HG02642 (cell line): Measurements from ENCODE around the gene STMN1.
A peak's percentile ranks its signal among the peaks of the same experiment; 100 is the strongest.

Experiments
- ATAC-seq: cut with Tn5 transposase; IDR thresholded peaks from one replicate; pipeline ENCODE4 v1.9.1; 2021; ENCODE audit warnings: mild to moderate bottlenecking; ENCODE audit not compliant: unreplicated experiment, poor library complexity

Gene STMN1

GRCh38 chr1:25897754-25898153, 8.5 kb downstream of the STMN1 start:
- no peak for ATAC-seq

GRCh38 chr1:25896266-25896665, 10.0 kb downstream of the STMN1 start:
- ATAC-seq = no peak

- peak; percentile 86 for ATAC-seq
Measured at GRCh38 chr1:25895365-25895990, 10.7 kb downstream of the STMN1 start.

GRCh38 chr1:25893116-25893515, 13.1 kb downstream of the STMN1 start:
- no peak for ATAC-seq

- no peak for ATAC-seq
Measured at GRCh38 chr1:25891606-25892005, 14.6 kb downstream of the STMN1 start.

DNA sequence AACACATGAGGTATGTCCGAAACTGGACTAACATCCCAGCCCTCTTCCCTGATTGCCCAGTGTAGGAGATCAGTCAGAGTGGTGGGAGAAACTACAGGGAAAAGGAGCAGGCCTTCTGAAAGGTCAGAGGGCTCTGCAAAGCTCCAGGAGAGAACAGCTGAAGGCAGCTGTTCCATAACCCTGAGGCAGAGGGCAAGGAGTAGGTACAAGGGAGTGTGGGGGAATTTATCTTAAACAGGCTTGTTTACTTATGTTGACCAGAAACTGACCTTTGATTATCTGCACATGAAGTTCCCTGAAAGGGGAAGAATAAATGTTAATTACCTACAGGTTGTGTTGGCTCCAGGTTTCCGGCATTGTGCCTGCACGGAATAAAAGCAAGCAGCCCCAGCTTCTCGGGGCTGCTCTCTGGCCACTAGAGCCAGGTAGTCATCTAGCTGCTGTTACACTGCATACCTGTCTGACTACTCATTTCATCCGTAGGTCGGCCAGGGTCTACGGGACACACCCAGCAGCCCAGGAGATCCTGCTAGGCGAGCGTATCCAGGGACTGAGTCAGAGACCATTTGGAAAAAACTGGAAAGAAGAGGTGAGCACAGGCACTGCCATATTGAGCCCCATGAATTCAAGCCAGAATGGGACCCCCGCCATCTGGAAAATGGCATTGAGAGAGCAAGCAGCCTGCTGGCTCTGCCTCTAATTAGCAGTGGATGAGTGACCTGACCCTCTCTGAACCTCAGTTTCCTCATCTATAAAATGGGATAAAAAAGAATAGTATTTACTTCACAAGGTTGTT, 15.8 kb downstream of the STMN1 start:
- ATAC-seq = no peak

GRCh38 chr1:25889470-25889869, 16.7 kb downstream of the STMN1 start:
- ATAC-seq = no peak

- ATAC-seq = no peak
Measured at GRCh38 chr1:25888426-25888987, 17.7 kb downstream of the STMN1 start.

GRCh38 chr1:25885602-25886001, 20.6 kb downstream of the STMN1 start:
- ATAC-seq = no peak

GRCh38 chr1:25881266-25881665, 25.0 kb downstream of the STMN1 start:
- no peak for ATAC-seq

DNA sequence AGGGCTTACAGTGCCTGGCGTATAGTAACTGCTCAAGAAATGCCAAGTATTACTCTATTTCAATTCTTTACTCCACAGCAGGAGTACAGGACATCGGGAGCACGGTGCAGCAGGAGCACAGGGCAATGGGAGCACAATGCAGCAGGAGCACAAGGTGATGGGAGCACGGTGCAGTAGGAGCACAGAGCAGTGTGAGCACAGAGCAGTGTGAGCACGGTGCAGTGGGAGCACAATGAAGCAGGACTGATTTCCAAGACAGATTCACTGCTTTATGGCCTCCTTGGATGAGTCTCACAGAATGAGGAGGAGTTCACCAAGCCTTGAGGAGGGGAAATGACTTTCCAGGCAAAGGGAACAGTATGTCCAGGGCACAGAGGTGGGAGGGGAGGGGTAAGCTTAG, 25.7 kb downstream of the STMN1 start:
- no peak for ATAC-seq

DNA sequence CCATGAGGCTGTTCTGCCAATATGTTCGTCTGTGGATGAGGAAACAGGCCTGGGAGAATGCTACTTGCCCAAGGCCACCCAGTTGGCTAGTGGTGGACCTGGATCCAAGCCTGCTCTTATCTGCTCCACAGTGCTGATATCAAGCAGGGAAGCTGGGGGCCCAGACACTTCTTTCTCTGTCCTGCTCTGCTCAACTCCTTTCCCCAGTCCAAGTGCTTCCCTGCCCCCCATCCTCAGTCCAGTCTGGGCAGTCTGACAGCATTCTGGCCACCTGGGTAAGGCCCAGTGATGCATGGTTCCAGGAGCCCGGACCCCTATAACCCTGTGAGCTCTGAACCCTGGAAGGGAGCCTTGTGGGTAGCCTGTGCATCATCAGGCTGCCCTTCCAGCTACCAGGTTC, 26.5 kb downstream of the STMN1 start:
- ATAC-seq = no peak

- ATAC-seq = no peak
Measured at GRCh38 chr1:25878690-25879089, 27.5 kb downstream of the STMN1 start.

- no peak for ATAC-seq
Measured at GRCh38 chr1:25877155-25877554, 29.1 kb downstream of the STMN1 start.

DNA sequence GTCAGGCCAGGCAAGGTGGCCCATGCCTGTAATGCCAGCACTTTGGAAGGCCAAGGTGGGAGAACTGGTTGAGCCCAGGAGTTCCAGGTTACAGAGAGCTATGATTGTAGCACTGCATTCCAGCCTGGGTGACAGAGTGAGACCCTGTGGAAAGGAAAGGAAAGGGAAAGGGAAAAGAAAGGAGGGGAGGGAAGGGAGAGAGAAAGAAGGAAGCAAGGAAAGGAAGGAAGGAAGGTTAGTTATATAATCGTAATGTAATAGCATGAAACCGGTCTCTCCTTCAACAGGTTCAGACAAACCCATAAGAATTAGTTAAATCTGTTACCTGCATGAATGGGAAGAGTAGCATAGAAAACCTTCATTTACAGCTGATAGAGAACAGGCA, 29.5 kb downstream of the STMN1 start:
- no peak for ATAC-seq

DNA sequence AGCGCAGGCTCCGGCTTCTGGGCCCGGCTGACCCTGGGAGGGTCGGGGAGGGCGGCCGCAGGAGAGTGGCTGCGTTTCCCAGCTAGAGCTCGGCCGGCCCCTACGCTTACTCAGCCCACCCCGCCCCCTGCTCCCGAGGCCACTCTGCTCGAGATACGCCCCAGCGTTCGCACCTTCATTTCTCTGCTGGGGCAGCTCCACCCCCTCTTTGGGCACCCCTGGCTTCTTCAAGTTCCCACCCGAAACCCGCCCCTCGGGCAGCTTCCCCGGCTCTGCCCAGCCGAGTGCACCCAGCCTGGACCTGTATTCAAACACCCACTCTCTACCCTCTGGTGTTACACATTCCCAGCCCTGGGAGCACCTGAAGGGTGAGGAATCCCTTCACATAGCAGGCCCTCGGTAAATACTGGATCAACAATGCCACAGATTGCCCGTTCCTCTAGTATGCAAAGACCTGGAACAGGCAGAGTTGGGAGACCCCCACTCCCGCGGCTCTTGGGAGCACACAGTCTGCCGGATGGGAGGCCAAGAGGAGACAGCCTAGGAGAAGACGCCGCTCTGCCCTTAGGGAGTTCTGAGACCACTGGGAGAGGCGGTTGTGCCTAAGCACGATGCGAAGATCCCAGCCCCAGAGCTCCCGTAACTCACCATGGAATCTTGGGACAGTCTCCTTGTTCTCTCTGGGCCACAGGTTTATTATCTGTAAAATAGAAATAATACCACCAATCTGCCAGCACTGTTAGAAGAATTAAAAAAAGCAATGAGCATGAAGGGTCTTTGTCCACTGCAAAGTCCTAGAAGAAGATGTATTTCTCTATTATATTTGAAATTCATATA, 30.1 kb downstream of the STMN1 start:
- peak; percentile 7 for ATAC-seq

DNA sequence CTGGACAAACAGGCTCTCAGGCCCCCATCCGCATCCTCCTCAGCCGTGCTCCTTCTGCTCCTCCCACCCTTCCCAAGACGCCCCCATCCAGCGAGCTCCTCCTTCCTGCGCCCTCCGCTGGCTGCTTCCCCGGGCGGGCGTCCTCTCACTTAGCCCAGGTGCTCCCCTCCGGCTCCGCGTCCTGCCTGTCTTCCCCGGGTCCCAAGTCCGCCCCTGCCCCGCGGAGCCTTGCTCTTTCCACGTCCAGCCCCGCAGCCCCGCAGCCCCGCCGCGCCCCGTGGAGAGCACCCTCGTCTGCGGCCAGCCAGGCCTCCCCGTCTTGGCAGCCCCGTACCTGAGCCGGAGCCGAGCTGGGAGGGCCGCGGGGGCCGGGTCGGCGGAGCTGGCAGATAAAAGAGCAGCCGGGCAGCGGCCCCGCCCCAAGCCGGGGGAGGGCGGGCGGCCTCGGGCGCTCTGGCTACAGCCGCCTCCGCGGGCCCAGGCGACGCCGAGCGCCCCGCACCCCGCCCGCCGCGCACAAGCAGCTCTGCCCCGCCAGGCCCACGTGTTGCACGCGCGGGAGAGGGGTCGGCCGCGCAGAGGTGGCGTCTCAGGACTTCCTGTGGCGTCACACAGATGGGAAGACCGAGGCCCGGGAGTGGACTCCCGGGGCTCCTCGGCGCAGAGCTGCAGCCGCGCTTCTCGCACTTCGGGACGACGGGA, 30.9 kb downstream of the STMN1 start, which contains the start of gene PAQR7:
Gene PAQR7 (minus strand): TSS at position 555 of the 702 bp plus-strand sequence. CDS start 11,869 bp downstream, outside the sequence.
- ATAC-seq = peak; percentile 55

DNA sequence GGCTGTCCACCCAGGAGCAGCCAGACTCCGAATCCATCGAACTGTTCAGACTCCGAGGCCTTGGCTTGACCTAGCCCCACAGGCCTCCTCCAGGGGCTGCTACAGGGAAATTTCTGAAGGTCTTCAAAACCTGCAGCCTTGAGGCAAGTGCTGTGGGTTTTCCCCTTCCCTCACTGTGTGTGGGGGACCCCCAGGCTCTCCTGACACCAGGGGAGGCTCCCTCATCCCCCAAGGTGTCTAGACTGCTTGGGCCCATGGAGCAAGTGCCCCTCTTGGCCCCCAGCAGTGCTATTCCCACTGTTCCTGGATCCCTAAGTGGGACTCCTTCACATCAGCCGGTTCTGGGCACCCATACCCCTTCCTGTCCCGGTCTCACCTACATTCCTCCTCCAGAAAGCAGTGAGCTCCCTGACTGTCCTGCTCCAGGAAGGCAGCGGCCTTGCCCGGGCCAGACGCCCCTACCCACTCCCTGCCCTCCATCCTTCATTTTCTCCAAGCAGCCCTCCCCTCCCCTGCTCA, 31.5 kb downstream of the STMN1 start:
- no peak for ATAC-seq

GRCh38 chr1:25874209-25874608, 32.0 kb downstream of the STMN1 start:
- ATAC-seq = no peak

DNA sequence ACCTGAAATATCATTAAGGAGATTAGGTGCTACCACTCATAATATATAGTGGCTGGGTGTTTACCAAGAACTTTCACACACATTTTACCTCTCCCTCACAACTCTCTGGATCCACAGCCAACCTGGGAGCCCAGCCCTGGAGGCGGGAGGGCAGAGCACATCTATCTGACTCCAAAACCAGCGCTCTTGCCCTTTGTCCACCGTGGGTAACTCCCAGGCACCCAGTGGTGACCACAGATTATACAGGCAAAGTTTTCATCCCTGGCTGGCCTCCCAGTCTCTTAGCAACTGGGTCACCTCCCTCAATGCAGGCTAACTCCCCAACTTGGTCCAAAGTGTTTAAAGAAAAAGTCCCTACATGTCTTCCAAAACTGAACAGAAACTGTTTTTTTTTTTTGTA, 33.1 kb downstream of the STMN1 start:
- ATAC-seq = no peak
